T-helper 1 cell treated with Interleukin-12 subunit alpha and Interleukin-12 subunit beta and Interleukin-4 antibody, amounts not matched to agents 30 μg/mL and 1 μg/mL, for 36 hours (primary cell): ENCODE measurements around the gene PLPPR3.
"Not testable (repeated sequence)": the region's sequence is repeated elsewhere in the genome, so short reads cannot be mapped to it uniquely, and the experiment has no call there.

Source experiments
- H3K27ac Mint-ChIP-seq: one replicate; pipeline ENCODE4 v1.8.0; 2021; ENCODE audit warnings: mild to moderate bottlenecking, mixed read lengths
- H3K27me3 Mint-ChIP-seq: one replicate; pipeline ENCODE4 v1.8.0; 2021; ENCODE audit warnings: low read depth, mixed read lengths
- H3K36me3 Mint-ChIP-seq: one replicate; pipeline ENCODE4 v1.8.0; 2021; ENCODE audit warnings: low read depth, mixed read lengths
- H3K4me1 Mint-ChIP-seq: one replicate; pipeline ENCODE4 v1.8.0; 2021; ENCODE audit warnings: low read depth, mixed read lengths
- H3K4me3 Mint-ChIP-seq: one replicate; pipeline ENCODE4 v1.8.0; 2021; ENCODE audit warnings: mild to moderate bottlenecking, moderate library complexity, mixed read lengths
- H3K9me3 Mint-ChIP-seq: one replicate; pipeline ENCODE4 v1.8.0; 2021; ENCODE audit warnings: mixed read lengths

PLPPR3 gene

GRCh38 chr19:825897-826644 lies 4.3 kb upstream of the PLPPR3 start:
- H3K27ac Mint-ChIP-seq = no peak overlapping the region
- H3K27me3 Mint-ChIP-seq = peaks cover 15% of the 10 kb centered on the region
- no peaks in the 10 kb centered on the region for H3K9me3 Mint-ChIP-seq
- H3K36me3 Mint-ChIP-seq = no peaks in the 10 kb centered on the region
- no peaks in the 10 kb centered on the region for H3K4me1 Mint-ChIP-seq
- no peak overlapping the region for H3K4me3 Mint-ChIP-seq

- Mint-ChIP-seq H3K36me3 (no peaks in the 10 kb centered on the region), H3K4me1 (no peaks in the 10 kb centered on the region), H3K27me3 (peaks cover 25% of the 10 kb centered on the region), H3K4me3 (no peak overlapping the region), H3K27ac (no peak overlapping the region), H3K9me3 (no peaks in the 10 kb centered on the region)
Observed at GRCh38 chr19:824885-825284, 3.1 kb upstream of the PLPPR3 start.

DNA sequence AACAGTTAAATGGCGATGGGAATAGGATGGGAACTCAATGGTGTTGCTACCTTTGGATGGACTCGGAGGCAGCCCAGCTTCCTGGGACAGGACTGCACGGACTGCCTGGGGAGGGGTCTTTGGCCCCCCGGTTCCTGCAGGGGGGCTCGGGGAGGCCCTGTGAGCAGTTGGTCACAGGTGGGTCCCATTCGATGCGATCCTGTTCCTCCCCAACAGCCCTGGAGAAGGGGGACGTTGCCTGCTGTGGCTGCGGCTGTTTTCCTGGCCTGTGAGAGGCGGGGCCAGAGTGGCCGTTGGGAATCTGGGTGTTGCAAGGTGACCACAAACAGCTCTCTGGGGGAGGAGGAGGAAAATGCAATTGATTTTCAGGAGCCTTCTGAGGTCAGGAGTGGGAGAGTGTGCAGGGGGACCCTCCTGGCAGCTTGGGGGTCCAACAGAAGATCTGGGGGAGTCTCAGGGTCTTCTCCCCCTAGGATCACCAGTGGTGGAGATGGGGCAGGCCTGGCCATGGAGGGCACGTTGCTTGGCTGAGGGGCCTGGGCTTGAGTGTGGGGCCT lies 1.9 kb upstream of the PLPPR3 start:
- H3K27ac Mint-ChIP-seq = no peak overlapping the region
- H3K27me3 Mint-ChIP-seq = peaks cover 27% of the 10 kb centered on the region
- no peak overlapping the region for H3K4me3 Mint-ChIP-seq
- no peaks in the 10 kb centered on the region for H3K9me3 Mint-ChIP-seq
- no peaks in the 10 kb centered on the region for H3K4me1 Mint-ChIP-seq
- H3K36me3 Mint-ChIP-seq = no peaks in the 10 kb centered on the region

- peaks cover 27% of the 10 kb centered on the region for H3K27me3 Mint-ChIP-seq
- peaks cover 4% of the 10 kb centered on the region for H3K36me3 Mint-ChIP-seq
- no peaks in the 10 kb centered on the region for H3K9me3 Mint-ChIP-seq
- no peaks in the 10 kb centered on the region for H3K4me1 Mint-ChIP-seq
- H3K27ac Mint-ChIP-seq = no peak overlapping the region
- no peak overlapping the region for H3K4me3 Mint-ChIP-seq
Observed at GRCh38 chr19:821231-821824, 427 bp downstream of the PLPPR3 start.

DNA sequence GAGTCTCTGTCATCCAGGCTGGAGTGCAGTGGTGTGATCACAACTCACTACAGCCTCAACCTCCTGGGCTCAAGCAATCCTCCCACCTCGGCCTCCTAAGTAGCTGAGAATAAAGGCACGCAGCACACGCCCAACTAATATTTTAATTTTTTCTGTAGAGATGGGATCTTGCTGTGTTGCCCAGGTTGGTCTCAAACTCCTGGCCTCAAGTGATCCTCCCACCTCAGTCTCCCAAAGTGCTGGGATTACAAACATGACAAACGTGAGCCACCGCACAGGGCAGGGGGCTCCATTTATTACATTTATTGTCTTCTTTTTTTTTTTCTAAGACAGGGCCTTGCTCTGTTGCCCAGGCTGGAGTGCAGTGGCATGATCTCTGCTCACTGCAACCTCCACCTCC lies 1.5 kb downstream of the PLPPR3 start:
- not testable (repeated sequence) for H3K27ac Mint-ChIP-seq, H3K4me3 Mint-ChIP-seq, H3K4me1 Mint-ChIP-seq, H3K9me3 Mint-ChIP-seq
- Mint-ChIP-seq H3K36me3 (peaks cover 10% of the 10 kb centered on the region), H3K27me3 (peaks cover 27% of the 10 kb centered on the region)

- no peaks in the 10 kb centered on the region for H3K4me1 Mint-ChIP-seq
- H3K4me3 Mint-ChIP-seq = no peak overlapping the region
- peak overlapping the region; percentile 10 for H3K27ac Mint-ChIP-seq
- H3K27me3 Mint-ChIP-seq = peaks cover 12% of the 10 kb centered on the region
- H3K36me3 Mint-ChIP-seq = peaks cover 16% of the 10 kb centered on the region
- peaks cover 4% of the 10 kb centered on the region for H3K9me3 Mint-ChIP-seq
Observed at GRCh38 chr19:816500-816857, 5.3 kb downstream of the PLPPR3 start.

- no peak overlapping the region for H3K27ac Mint-ChIP-seq
- peaks cover 4% of the 10 kb centered on the region for H3K9me3 Mint-ChIP-seq
- no peaks in the 10 kb centered on the region for H3K4me1 Mint-ChIP-seq
- peaks cover 18% of the 10 kb centered on the region for H3K36me3 Mint-ChIP-seq
- H3K4me3 Mint-ChIP-seq = no peak overlapping the region
- peaks cover 12% of the 10 kb centered on the region for H3K27me3 Mint-ChIP-seq
Observed at GRCh38 chr19:815775-816499, 5.8 kb downstream of the PLPPR3 start.

- no peak overlapping the region for H3K27ac Mint-ChIP-seq
- H3K27me3 Mint-ChIP-seq = peaks cover 6% of the 10 kb centered on the region
- no peaks in the 10 kb centered on the region for H3K4me1 Mint-ChIP-seq
- H3K36me3 Mint-ChIP-seq = peaks cover 23% of the 10 kb centered on the region
- peaks cover 4% of the 10 kb centered on the region for H3K9me3 Mint-ChIP-seq
- no peak overlapping the region for H3K4me3 Mint-ChIP-seq
Observed at GRCh38 chr19:815079-815774, 6.5 kb downstream of the PLPPR3 start.

GRCh38 chr19:814152-815078 lies 7.3 kb downstream of the PLPPR3 start:
- Mint-ChIP-seq H3K27ac (no peak overlapping the region), H3K27me3 (no peaks in the 10 kb centered on the region), H3K9me3 (peaks cover 4% of the 10 kb centered on the region), H3K4me1 (no peaks in the 10 kb centered on the region), H3K36me3 (peaks cover 27% of the 10 kb centered on the region), H3K4me3 (no peak overlapping the region)

- Mint-ChIP-seq H3K9me3 (peaks cover 4% of the 10 kb centered on the region), H3K4me3 (no peak overlapping the region), H3K27ac (no peak overlapping the region), H3K27me3 (no peaks in the 10 kb centered on the region), H3K4me1 (no peaks in the 10 kb centered on the region), H3K36me3 (peaks cover 27% of the 10 kb centered on the region)
Observed at GRCh38 chr19:813219-814151, 8.3 kb downstream of the PLPPR3 start.

GRCh38 chr19:812747-813218 lies 9.0 kb downstream of the PLPPR3 start:
- H3K27me3 Mint-ChIP-seq = no peaks in the 10 kb centered on the region
- peaks cover 4% of the 10 kb centered on the region for H3K9me3 Mint-ChIP-seq
- no peak overlapping the region for H3K27ac Mint-ChIP-seq
- peaks cover 29% of the 10 kb centered on the region for H3K36me3 Mint-ChIP-seq
- no peak overlapping the region for H3K4me3 Mint-ChIP-seq
- peaks cover under 1% of the 10 kb centered on the region for H3K4me1 Mint-ChIP-seq

GRCh38 chr19:812049-812746 lies 9.6 kb downstream of the PLPPR3 start:
- Mint-ChIP-seq H3K4me3 (no peak overlapping the region), H3K27me3 (no peaks in the 10 kb centered on the region), H3K9me3 (peaks cover 4% of the 10 kb centered on the region), H3K27ac (no peak overlapping the region), H3K36me3 (peaks cover 35% of the 10 kb centered on the region), H3K4me1 (peaks cover 6% of the 10 kb centered on the region)
